Naive thymus-derived CD4-positive, alpha-beta T cell (primary cell): ENCODE data around the gene LMOD1. TPM values are rescaled to one million over a fixed set of nuclear protein-coding genes. Genes with fewer than 3 reads are reported as not detected.

Experiments
- ATAC-seq: fragments of 150-1000 bp; cut with Tn5 transposase; 2 replicates; pipeline ENCODE4 v1.10.0; 2021; ENCODE audit warnings: mild to moderate bottlenecking, moderate library complexity
- CTCF ChIA-PET: fragments of 350-600 bp; sonication (Branson Sonifier 250); formaldehyde crosslinking; loops from one replicate; lab custom pipeline; 2021; ENCODE audit warnings: antibody characterized with exemption; lab: Charles Lee
- POLR2A ChIA-PET: fragments of 350-600 bp; sonication (Branson Sonifier 250); formaldehyde crosslinking; loops from one replicate; lab custom pipeline; 2021; ENCODE audit warnings: antibody characterized with exemption, inconsistent platforms; lab: Charles Lee
- DNase-seq, 9 donors: peaks; one replicate each; pipeline versions ENCODE4 v3.0.0 to v3.0.0-alpha.2; 2020 to 2022; ENCODE audit warnings: mixed read lengths in 1 of 9
- H3K27ac ChIP-seq: one replicate; pipeline ENCODE4 v1.7.0; 2013; ENCODE audit warnings: mild to moderate bottlenecking, low read depth, low read length, moderate library complexity
- H3K27me3 ChIP-seq, 2 donors: one replicate each; pipeline ENCODE4 v1.7.0; 2013; ENCODE audit warnings: low read length in 2 of 2, mild to moderate bottlenecking in 2 of 2, moderate library complexity in 2 of 2; ENCODE audit not compliant: control insufficient read depth in 2 of 2, insufficient read depth in 2 of 2
- H3K36me3 ChIP-seq, 3 experiments: 1 replicate in 2 of 3; 2 replicates in 1 of 3; pipeline ENCODE4 v1.7.0; 2013; ENCODE audit warnings: low read length in 3 of 3, mild to moderate bottlenecking in 3 of 3, moderate library complexity in 1 of 3; ENCODE audit not compliant: insufficient read depth in 3 of 3, control insufficient read depth in 2 of 3
- H3K4me1 ChIP-seq, 2 donors: one replicate each; pipeline ENCODE4 v1.7.0; 2013; ENCODE audit warnings: low read length in 2 of 2, mild to moderate bottlenecking in 2 of 2, moderate library complexity in 1 of 2; ENCODE audit not compliant: control insufficient read depth in 2 of 2, insufficient read depth in 2 of 2
- H3K4me3 ChIP-seq: 2 replicates; pipeline ENCODE4 v1.7.0; 2013; ENCODE audit warnings: mild to moderate bottlenecking, low read length
- H3K9me3 ChIP-seq, 3 experiments: 1 replicate in 2 of 3; 2 replicates in 1 of 3; pipeline ENCODE4 v1.7.0; 2013; ENCODE audit warnings: low read length in 3 of 3; ENCODE audit not compliant: control insufficient read depth in 2 of 3
- H3K27ac Mint-ChIP-seq, 9 donors: one replicate each; pipeline ENCODE4 v1.8.0; 2020 to 2022; ENCODE audit warnings: mixed read lengths in 9 of 9, mild to moderate bottlenecking in 8 of 9, moderate library complexity in 5 of 9, inconsistent platforms in 2 of 9
- H3K27me3 Mint-ChIP-seq, 5 donors: one replicate each; pipeline ENCODE4 v1.8.0; 2021 to 2022; ENCODE audit warnings: mixed read lengths in 5 of 5, mild to moderate bottlenecking in 1 of 5
- H3K36me3 Mint-ChIP-seq, 5 donors: one replicate each; pipeline ENCODE4 v1.8.0; 2020 to 2022; ENCODE audit warnings: mixed read lengths in 5 of 5, mild to moderate bottlenecking in 3 of 5, inconsistent platforms in 1 of 5
- H3K4me1 Mint-ChIP-seq, 7 donors: one replicate each; pipeline ENCODE4 v1.8.0; 2020 to 2022; ENCODE audit warnings: mixed read lengths in 7 of 7, mild to moderate bottlenecking in 3 of 7, inconsistent platforms in 1 of 7
- H3K4me3 Mint-ChIP-seq, 10 donors: one replicate each; pipeline ENCODE4 v1.8.0; 2020 to 2022; ENCODE audit warnings: mild to moderate bottlenecking in 10 of 10, mixed read lengths in 10 of 10, moderate library complexity in 6 of 10, inconsistent platforms in 2 of 10
- H3K9me3 Mint-ChIP-seq, 11 donors: one replicate each; pipeline ENCODE4 v1.8.0; 2020 to 2022; ENCODE audit warnings: mixed read lengths in 11 of 11, mild to moderate bottlenecking in 4 of 11, inconsistent platforms in 1 of 11, moderate library complexity in 1 of 11
- intact Hi-C, 2 donors: fragments of 100-400 bp; cut with micrococcal nuclease; formaldehyde crosslinking; loops; one replicate each; pipeline ENCODE4 v1.15.1; 2023
- polyA plus RNA-seq, 2 donors: library from polyadenylated mRNA; unstranded; fragments of 300-500 nt; fragmentation: Illumina TruSeq; gene quantifications; one replicate each; pipeline ENCODE4 v1.2.3, GENCODE V29; 2021
- total RNA-seq, 6 experiments: library from RNA in 5 of 6; stranded (reverse) in 5 of 6; gene quantifications; 1 replicate in 5 of 6; 2 replicates in 1 of 6; pipeline ENCODE4 v1.2.3 and lab custom pipeline; 2021 to 2026

The LMOD1 gene
- total and polyA plus RNA-seq, 7 experiments from 2014 or later, result not detected

DNA sequence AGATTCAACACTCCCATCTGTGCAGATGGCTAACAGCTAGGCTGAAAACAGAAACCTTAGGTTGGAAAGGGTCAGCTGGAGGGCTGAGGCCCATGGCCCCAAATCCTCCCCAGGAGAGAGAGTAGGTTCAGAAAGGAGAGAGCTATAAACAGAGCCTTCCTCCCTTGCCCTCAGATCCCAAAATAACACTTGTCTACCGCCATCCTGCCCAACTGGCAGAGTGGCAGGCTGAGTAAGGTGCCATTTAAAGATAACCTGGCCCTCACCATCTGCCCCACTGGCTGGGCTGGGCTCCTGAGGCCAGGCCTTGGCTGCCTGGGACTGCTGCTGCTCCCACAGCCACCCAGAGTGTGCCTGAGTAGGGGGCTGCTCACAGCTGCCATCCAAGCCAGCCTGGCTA, 61.9 kb downstream of the LMOD1 start:
- Histone ChIP-seq H3K9me3 (no peaks in the 10 kb centered on the region), H3K4me1 (peaks cover 0 to 5% of the 10 kb centered on the region in 2 donors), H3K27me3 (peaks cover 0 to 6% of the 10 kb centered on the region in 2 donors), H3K27ac (no peak overlapping the region), H3K4me3 (no peak overlapping the region), H3K36me3 (no peaks in the 10 kb centered on the region)
- H3K27ac Mint-ChIP-seq, result peak overlapping the region in 1 of 9 donors; percentile 34
- peaks cover 0 to 1% (median 0%) of the 10 kb centered on the region in 11 donors for H3K9me3 Mint-ChIP-seq
- H3K36me3 Mint-ChIP-seq, result no peaks in the 10 kb centered on the region
- peaks cover 0 to 25% (median 10%) of the 10 kb centered on the region in 5 donors for H3K27me3 Mint-ChIP-seq
- ChIA-PET POLR2A (interaction anchor here (1.3 kb wide), 1 partner anchor 17 kb away, joined by 3 read pairs; no protein-coding TSS in a partner anchor), CTCF (interaction anchor here (1.1 to 1.5 kb wide), 2 partner anchors 9 to 70 kb away, joined by 4 to 6 read pairs; no protein-coding TSS in a partner anchor)
- no peak overlapping the region for H3K4me3 Mint-ChIP-seq
- no peak for DNase-seq
- intact Hi-C loops, result no loop called here
- ATAC-seq, result no peak
- peaks cover 0 to 14% (median 6%) of the 10 kb centered on the region in 7 donors for H3K4me1 Mint-ChIP-seq

- POLR2A ChIA-PET, result no interaction called here
- no peak overlapping the region for H3K4me3 Mint-ChIP-seq
Measured at GRCh38 chr1:201883786-201884185, 62.6 kb downstream of the LMOD1 start.

DNA sequence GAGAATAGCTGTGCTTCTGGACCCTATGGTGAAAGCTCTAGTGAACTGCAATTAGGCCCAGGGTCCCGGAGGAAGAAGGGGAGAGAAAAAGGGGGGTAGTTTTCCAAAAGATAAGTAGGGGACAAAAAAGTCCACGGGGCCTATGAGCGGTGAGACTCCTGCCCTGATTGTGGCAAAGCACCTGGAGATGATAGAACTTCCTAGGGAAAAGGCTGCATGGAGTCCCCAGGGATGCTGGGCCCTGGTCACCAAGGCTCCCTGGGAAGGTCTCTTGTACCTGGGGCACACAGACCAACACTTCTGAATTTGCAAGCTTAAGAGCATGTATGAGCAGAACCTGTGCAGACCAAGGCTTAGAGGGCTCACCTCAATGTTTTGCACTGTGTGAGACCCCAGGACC, 63.1 kb downstream of the LMOD1 start:
- intact Hi-C loops, result no loop called here
- Mint-ChIP-seq H3K36me3 (peaks cover 0 to 2% (median 0%) of the 10 kb centered on the region in 5 donors), H3K27me3 (peaks cover 0 to 19% (median 9%) of the 10 kb centered on the region in 5 donors), H3K27ac (peak overlapping the region in 1 of 9 donors; percentile 23), H3K4me3 (no peak overlapping the region), H3K4me1 (peaks cover 0 to 16% (median 5%) of the 10 kb centered on the region in 7 donors), H3K9me3 (peaks cover 0 to 1% (median 0%) of the 10 kb centered on the region in 11 donors)
- ChIA-PET CTCF (no interaction called here), POLR2A (no interaction called here)
- DNase-seq (no peak), ATAC-seq (no peak)
- Histone ChIP-seq H3K4me1 (no peaks in the 10 kb centered on the region), H3K27me3 (peaks cover 0 to 6% of the 10 kb centered on the region in 2 donors), H3K36me3 (no peaks in the 10 kb centered on the region), H3K4me3 (no peak overlapping the region), H3K27ac (no peak overlapping the region), H3K9me3 (no peaks in the 10 kb centered on the region)

More at GRCh38 chr1:201883786-201884185, 62.6 kb downstream of the LMOD1 start:
- Mint-ChIP-seq H3K9me3 (peaks cover 0 to 1% (median 0%) of the 10 kb centered on the region in 11 donors), H3K27ac (no peak overlapping the region), H3K36me3 (no peaks in the 10 kb centered on the region), H3K27me3 (peaks cover 0 to 21% (median 9%) of the 10 kb centered on the region in 5 donors), H3K4me1 (peaks cover 0 to 13% (median 5%) of the 10 kb centered on the region in 7 donors)
- Histone ChIP-seq H3K36me3 (no peaks in the 10 kb centered on the region), H3K9me3 (no peaks in the 10 kb centered on the region), H3K27me3 (peaks cover 0 to 6% of the 10 kb centered on the region in 2 donors), H3K27ac (no peak overlapping the region), H3K4me3 (no peak overlapping the region), H3K4me1 (no peaks in the 10 kb centered on the region)
- DNase-seq, result no peak
- CTCF ChIA-PET, result interaction anchor here (1.1 to 1.5 kb wide), 2 partner anchors 10 to 70 kb away, joined by 4 to 6 read pairs; no protein-coding TSS in a partner anchor
- intact Hi-C loops, result no loop called here
- ATAC-seq, result peak; percentile 50

GRCh38 chr1:201882665-201883132, 63.6 kb downstream of the LMOD1 start:
- Mint-ChIP-seq H3K4me3 (no peak overlapping the region), H3K27ac (peak overlapping the region in 1 of 9 donors; percentile 23), H3K36me3 (peaks cover 0 to 3% (median 0%) of the 10 kb centered on the region in 5 donors), H3K27me3 (peaks cover 0 to 13% (median 7%) of the 10 kb centered on the region in 5 donors), H3K4me1 (peaks cover 0 to 14% (median 3%) of the 10 kb centered on the region in 7 donors), H3K9me3 (no peaks in the 10 kb centered on the region)
- ChIA-PET POLR2A (no interaction called here), CTCF (interaction anchor here (1.4 kb wide), 1 partner anchor 13 kb away, joined by 5 read pairs; no protein-coding TSS in a partner anchor)
- Histone ChIP-seq H3K27me3 (peaks cover 0 to under 1% of the 10 kb centered on the region in 2 donors), H3K27ac (no peak overlapping the region), H3K4me1 (no peaks in the 10 kb centered on the region), H3K4me3 (no peak overlapping the region), H3K9me3 (no peaks in the 10 kb centered on the region), H3K36me3 (no peaks in the 10 kb centered on the region)
- peak; percentile 81 for ATAC-seq
- intact Hi-C loops, result no loop called here
- no peak for DNase-seq

- H3K4me3 Mint-ChIP-seq, result no peak overlapping the region
- H3K36me3 Mint-ChIP-seq, result peaks cover 0 to 4% (median 0%) of the 10 kb centered on the region in 5 donors
- ChIA-PET CTCF (interaction anchor here (1.1 to 1.4 kb wide), 2 partner anchors 14 to 92 kb away, joined by 3 to 5 read pairs; no protein-coding TSS in a partner anchor), POLR2A (no interaction called here)
- Histone ChIP-seq H3K36me3 (no peaks in the 10 kb centered on the region), H3K27me3 (no peaks in the 10 kb centered on the region), H3K4me1 (no peaks in the 10 kb centered on the region), H3K27ac (no peak overlapping the region), H3K9me3 (no peaks in the 10 kb centered on the region), H3K4me3 (no peak overlapping the region)
- ATAC-seq, result no peak
- peak overlapping the region in 3 of 9 donors; percentile 33 to 41 (median 34) for H3K27ac Mint-ChIP-seq
- intact Hi-C loops, result no loop called here
- DNase-seq, result no peak
- peaks cover 0 to 7% (median 0%) of the 10 kb centered on the region in 7 donors for H3K4me1 Mint-ChIP-seq
- peaks cover 0 to 2% (median 0%) of the 10 kb centered on the region in 11 donors for H3K9me3 Mint-ChIP-seq
- H3K27me3 Mint-ChIP-seq, result peaks cover 0 to 5% (median under 1%) of the 10 kb centered on the region in 5 donors
Measured at GRCh38 chr1:201881617-201882016, 64.7 kb downstream of the LMOD1 start.

DNA sequence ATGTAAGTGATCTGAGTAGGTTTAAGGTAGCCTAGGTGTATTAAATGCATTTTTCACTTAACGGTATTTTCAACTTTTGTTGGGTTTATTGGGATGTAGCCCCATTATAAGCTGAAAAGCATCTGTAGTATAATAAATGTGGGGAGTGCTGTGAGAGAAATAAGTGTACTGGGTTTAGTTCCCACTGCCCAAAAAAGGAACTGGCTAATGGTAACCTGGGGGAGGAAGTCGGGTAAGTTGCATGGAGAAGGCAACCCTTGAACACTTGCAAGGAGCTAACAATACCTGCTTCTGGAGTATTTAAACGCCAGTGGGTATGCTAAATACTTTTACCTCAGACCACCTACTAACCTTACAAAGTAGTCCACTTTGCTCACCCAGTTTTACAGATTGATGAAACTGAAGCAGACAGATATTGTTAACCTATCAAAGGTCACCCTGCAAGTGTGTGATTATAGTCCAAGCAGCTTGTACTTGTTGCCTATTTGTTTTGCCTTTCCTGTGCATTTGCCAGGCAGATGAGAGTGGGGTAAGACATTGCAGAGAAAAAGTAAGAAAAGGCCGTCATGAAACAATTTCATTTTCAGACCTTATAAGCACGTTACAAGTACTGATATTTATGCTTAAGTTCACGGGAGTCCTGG, 65.3 kb downstream of the LMOD1 start:
- Histone ChIP-seq H3K9me3 (no peaks in the 10 kb centered on the region), H3K4me3 (no peak overlapping the region), H3K27ac (no peak overlapping the region), H3K36me3 (peaks cover 0 to 4% (median 0%) of the 10 kb centered on the region in 3 experiments), H3K27me3 (no peaks in the 10 kb centered on the region), H3K4me1 (no peaks in the 10 kb centered on the region)
- CTCF ChIA-PET, result interaction anchor here (1.1 kb wide), 2 partner anchors 9 to 93 kb away, joined by 3 read pairs; no protein-coding TSS in a partner anchor
- ATAC-seq, result no peak
- no peak for DNase-seq
- H3K27me3 Mint-ChIP-seq, result peaks cover 0 to 4% (median 0%) of the 10 kb centered on the region in 5 donors
- H3K36me3 Mint-ChIP-seq, result peaks cover 0 to 9% (median 3%) of the 10 kb centered on the region in 5 donors
- peak overlapping the region in 2 of 9 donors; percentile 33 to 69 for H3K27ac Mint-ChIP-seq
- intact Hi-C loops, result no loop called here
- peaks cover 0 to 2% (median 0%) of the 10 kb centered on the region in 11 donors for H3K9me3 Mint-ChIP-seq
- POLR2A ChIA-PET, result no interaction called here
- no peak overlapping the region for H3K4me3 Mint-ChIP-seq
- H3K4me1 Mint-ChIP-seq, result peaks cover 0 to 7% (median 0%) of the 10 kb centered on the region in 7 donors
